ENCODE measurements around the gene GYS1. TPM values are rescaled to one million over a fixed set of nuclear protein-coding genes. Genes with fewer than 3 reads are reported as not detected.
A peak's percentile ranks its signal among the peaks of the same experiment; 100 is the strongest.
"Not testable (repeated sequence)": the region's sequence is repeated elsewhere in the genome, so short reads cannot be mapped to it uniquely, and the experiment has no call there.

The GYS1 gene
- polyA plus RNA-seq, 4 donors = 35.9 to 53.8 (median 48.2) TPM

DNA sequence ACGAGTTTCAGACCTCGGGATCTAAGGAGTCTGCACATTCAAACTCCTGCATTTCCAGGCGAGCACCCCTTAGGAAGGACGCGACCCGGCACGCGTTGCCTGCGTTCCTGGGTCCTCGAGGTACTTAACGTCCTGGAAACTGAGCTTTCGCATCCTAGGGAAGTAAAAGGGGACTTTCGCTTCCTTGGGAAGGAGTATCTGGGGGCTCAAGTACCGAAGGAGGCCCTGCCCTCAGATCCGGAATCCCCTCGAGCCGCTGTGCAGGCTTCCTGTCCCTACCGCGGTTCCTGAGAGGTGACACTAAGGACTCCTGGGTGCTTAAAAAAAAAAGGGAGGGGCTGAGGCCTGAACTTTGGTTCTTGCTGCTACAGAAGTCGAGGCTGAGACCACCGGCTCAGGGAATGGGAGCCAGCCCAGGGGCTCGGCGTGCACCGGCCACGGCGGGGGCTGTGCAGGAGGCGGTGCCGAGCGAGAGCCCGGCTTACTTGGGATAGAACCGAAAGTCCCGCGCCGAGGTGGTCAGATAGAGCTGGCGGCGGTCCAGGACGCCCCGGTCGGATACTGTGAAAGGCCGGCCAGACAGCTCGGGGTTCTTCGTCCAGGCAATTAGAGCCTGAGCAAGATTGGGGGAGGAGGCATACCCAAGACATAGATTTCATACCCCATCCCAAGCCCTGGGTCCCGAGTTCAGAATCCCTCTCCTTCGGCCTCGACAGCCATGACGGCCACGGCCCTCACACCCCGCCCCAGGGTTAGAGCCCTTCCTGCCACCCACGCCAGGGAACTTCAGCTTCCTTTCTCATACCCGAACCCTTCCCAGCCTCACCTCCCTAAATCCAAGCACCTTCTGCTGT lies 25.5 kb upstream of the GYS1 start:
- not testable (repeated sequence) for DNase-seq (ENCODE audit: low read depth in 4 of 4, low spot score in 2 of 4)

DNA sequence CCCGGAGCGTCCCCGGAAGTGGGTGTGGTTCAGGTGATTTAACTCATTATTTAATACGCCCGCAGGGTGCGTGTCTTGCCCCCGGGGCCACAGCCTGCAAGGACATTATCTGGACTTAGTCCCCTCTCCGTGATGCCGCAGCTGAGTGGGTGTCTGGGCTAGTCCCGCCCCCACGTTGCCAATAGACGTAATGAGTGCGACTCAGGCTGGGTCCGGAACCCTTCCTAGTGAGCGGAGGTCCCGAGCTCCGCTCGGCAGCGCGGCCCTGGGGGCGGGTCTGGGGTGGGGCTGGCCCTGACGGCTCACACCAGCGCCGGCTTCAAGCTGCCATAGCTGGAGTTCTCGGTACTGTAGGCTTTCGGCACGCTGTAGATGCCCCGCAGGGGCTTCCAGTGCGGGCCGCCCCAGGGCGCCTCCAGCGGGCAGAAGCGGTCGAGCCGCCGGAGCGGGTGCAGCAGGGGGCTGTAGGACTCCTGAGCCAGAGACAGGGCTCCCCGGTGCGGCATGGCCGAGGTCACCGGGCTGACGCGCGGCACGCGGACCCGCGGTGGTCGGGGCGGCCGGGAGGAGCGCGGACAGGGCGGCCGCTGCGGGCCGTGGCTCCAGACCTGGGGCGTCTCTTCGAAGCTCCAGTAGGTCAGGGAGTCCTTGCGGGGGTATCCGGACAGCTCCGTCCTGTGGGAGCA lies 24.7 kb upstream of the GYS1 start:
- no peak for DNase-seq (ENCODE audit: low read depth in 4 of 4, low spot score in 2 of 4)

DNA sequence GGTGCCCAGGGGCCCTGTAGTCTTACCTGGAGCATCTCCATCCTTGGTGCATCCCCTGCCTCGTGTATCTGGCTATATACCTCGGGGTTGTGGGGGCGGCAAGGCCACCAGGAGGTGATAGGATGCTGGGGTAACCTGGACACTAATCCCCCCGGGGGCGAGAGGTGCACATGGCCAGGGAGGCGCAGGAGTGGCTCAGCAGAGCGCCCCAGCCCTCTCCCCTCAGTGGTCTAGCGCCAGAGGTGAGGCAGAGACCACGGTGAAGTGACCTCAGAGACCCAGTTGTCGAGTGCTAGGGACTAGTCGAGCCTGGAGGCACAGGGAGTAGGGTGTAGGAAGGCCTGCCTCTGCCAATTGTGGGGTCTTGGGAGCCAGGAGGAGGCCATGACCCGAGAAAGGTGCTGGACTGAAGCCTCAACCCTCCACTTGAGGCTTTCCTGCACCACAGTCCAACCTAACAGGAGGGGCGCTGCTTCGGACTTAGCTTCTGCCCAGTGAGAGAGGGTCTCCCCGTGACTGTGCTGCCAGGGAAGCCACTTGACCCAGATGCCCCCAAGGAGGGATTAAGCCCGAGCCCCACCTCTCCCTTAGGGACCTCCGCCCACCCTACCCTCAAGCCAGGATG lies 24.0 kb upstream of the GYS1 start, which contains the start of gene LHB:
Gene LHB, minus strand, starts transcription at position 51 of the 625 bp plus-strand sequence. Its CDS starts 10 bp downstream, at position 41.
- no peak for DNase-seq (ENCODE audit: low read depth in 4 of 4, low spot score in 2 of 4)

DNA sequence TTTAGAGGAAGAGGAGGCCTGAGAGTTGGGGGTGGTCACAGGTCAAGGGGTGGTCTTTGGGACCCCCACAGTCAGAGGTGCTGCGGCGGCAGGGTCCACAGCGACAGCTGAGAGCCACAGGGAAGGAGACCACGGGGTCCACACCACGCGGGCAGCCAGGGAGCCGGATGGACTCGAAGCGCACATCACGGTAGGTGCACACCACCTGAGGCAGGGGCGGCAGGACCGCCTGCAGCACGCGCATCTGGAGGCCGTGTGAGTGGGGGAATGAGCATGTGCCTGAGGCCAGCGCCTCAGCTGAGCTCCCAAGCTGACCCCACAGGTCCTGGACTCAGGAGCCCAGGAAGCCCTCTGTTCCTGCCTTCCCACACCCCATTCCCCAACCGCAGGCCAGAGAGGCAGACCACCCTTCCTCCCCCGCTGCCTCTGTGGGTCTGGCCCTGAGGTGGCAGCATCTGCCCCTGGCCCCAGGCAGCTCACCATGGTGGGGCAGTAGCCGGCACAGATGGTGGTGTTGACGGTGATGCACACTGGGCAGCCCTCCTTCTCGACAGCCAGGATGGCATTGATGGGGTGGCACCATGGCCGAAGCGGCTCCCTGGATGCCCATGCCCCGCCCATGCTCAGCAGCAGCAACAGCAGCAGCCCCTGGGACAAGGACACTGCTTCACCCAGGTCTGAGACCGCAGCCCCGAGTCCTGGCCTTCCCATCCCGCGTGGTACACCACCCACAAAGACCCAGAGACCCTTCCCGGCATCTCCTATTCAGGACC lies 23.1 kb upstream of the GYS1 start:
- no peak for DNase-seq (ENCODE audit: low read depth in 4 of 4, low spot score in 2 of 4)

DNA sequence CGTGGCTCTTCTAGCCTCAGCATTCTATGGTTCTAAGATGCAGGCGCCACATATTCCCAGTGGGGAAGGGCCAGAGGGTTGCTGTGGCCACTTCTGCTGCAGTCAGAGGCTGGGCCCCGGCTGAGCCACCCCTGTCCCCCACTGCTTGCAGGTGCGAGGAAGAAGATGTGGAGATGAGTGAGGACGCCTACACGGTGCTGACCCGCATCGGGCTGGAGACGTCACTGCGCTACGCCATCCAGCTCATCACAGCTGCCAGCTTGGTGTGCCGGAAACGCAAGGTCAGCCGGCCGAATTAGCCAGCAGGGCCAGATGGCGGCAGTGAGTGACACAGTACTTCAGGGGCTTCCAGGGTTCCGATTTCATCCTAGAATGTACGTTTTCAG lies 21.8 kb upstream of the GYS1 start:
- no peak for DNase-seq (ENCODE audit: low read depth in 4 of 4, low spot score in 2 of 4)

DNA sequence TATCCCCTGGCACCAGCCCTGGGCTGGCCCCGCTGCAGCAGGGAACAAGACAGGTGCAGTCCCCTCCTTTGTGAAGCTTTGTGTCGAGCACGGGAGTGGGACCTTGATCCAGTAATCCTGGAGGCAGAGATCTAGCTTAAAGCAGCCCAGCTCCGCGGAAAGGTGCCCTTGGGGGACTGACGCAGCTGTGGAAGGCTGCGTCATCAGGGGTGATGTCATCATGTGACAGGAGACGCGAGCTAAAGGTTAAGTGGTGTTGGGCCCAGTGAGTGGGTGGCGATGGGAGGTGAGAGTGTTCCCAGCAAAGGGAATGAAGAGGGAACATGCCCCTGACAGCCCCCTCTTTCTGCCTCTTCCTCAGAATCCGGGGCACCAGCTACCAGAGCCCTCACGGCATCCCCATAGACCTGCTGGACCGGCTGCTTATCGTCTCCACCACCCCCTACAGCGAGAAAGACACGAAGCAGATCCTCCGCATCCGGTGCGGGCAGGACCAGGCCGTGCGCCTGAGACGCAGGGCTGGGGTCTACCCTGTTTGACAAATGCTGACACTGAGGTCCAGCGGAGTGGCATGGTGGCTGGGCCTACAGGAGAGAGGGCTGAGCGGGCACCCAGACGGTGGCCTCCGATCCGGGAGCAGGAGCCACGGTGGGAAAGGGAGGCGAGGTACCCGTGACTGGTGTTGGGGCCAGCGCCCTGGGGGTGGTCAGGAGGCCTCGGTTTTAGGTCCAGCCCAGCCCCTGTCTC lies 21.2 kb upstream of the GYS1 start:
- no peak for DNase-seq (ENCODE audit: low read depth in 4 of 4, low spot score in 2 of 4)

DNA sequence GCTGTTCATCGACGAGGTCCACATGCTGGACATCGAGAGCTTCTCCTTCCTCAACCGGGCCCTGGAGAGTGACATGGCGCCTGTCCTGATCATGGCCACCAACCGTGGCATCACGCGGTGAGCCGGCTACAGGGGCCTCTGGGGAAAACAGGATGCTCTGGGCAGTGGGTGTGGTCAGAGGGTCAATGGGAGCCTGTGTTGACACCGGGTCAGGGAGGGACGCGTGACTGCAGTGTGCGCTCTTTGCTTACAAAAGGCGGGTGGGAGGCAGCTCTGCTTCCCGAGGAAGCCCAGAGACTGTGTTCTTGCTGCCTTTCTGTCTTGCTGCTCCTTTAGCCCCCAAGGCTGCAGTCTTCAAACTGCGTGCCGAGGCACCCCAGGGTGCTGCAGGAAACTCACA lies 18.1 kb upstream of the GYS1 start:
- no peak for DNase-seq (ENCODE audit: low read depth in 4 of 4, low spot score in 2 of 4)

DNA sequence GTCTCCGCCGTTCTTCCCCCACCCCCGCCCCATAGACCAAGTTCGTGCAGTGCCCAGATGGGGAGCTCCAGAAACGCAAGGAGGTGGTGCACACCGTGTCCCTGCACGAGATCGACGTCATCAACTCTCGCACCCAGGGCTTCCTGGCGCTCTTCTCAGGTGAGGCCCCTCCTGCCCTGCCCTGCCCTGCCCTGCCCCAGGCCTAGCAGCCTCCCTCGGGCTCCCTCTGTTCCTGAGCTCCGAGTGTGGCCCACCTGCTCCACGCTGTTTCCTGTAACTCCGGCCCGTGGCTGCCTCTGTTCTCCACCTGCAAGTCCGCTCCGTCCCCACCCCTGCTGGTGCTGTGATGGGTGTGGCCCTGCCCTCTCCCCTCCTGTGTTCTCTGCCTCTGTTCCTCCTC lies 17.3 kb upstream of the GYS1 start:
- no peak for DNase-seq (ENCODE audit: low read depth in 4 of 4, low spot score in 2 of 4)

DNA sequence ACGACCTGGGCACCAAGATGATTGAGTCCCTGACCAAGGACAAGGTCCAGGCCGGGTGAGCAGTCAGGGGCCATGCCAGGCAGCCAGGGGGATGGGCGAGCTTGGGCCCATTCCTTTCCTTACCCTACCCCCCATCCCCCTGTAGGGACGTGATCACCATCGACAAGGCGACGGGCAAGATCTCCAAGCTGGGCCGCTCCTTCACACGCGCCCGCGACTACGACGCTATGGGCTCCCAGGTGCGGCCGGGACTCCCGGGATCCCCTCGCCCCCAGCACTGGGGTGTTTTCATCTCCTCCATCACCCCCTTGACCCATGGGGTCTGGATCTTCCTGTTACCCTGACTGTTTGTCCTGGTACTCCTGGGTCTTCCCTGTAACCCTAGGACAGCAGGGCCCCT lies 16.7 kb upstream of the GYS1 start:
- DNase-seq (ENCODE audit: low read depth in 4 of 4, low spot score in 2 of 4) = no peak

DNA sequence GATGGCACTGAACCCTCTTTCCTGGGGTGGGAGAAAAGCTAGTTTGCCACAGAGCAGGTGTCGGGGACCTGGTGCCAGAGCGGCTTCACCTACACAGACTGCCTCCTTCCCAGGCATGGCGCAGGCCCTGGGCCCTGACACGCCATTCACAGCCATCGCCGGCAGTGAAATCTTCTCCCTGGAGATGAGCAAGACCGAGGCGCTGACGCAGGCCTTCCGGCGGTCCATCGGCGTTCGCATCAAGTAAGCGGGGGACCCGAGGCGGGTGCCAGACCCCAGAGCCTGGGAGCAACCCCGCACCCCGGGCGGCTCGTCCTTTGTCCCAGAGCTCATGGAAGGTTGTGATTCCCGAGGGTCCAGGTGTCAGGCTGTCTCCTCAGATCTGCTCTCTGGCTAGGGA lies 13.8 kb upstream of the GYS1 start:
- DNase-seq (ENCODE audit: low read depth in 4 of 4, low spot score in 2 of 4) = no peak

DNA sequence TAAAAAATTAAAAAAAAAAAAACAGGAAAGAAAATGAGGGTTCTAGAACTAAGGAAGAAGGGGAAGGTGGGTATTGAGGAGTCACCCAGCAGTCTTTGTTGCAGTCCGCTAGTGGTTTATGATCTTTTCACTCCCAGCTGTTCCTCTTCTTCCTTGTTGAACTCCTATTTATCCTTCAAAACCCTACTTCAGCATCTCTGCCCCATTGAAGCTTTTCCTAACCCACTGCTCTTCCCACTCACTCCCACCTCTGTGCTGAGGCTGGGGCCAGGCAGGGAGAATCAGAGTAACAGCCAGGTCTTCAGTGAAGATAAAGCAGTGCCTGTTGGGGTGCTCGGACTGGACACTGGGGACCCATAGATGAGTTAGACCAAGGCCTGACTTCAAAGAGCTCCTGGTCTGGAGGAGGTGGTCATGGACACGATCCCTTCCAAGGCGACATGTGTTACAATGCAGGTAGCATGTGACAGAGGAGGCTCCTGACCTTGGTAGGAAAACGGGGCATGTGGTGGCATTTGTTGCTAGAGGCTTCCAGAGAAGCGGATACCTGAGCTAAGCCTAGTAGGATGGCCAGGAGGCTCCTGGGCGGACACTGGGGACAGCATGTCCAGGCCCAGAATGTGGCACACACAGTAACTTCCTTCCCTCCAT lies 12.0 kb upstream of the GYS1 start:
- DNase-seq (ENCODE audit: low read depth in 4 of 4, low spot score in 2 of 4) = no peak

DNA sequence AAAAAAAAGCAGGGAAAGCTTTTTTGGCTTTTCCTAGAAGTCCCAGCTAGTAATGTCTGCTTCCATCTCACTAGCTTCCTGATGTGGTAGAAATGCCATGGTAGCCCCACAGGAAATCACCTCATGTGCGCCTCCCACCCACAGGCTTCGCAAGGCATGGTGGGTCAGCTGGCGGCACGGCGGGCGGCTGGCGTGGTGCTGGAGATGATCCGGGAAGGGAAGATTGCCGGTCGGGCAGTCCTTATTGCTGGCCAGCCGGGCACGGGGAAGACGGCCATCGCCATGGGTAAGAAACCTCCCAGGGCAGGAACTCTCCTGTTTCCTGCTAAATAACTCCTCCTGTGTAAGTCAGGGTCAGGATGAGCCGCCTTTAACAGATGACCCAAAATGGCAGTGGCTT lies 11.0 kb upstream of the GYS1 start:
- no peak for DNase-seq (ENCODE audit: low read depth in 4 of 4, low spot score in 2 of 4)

DNA sequence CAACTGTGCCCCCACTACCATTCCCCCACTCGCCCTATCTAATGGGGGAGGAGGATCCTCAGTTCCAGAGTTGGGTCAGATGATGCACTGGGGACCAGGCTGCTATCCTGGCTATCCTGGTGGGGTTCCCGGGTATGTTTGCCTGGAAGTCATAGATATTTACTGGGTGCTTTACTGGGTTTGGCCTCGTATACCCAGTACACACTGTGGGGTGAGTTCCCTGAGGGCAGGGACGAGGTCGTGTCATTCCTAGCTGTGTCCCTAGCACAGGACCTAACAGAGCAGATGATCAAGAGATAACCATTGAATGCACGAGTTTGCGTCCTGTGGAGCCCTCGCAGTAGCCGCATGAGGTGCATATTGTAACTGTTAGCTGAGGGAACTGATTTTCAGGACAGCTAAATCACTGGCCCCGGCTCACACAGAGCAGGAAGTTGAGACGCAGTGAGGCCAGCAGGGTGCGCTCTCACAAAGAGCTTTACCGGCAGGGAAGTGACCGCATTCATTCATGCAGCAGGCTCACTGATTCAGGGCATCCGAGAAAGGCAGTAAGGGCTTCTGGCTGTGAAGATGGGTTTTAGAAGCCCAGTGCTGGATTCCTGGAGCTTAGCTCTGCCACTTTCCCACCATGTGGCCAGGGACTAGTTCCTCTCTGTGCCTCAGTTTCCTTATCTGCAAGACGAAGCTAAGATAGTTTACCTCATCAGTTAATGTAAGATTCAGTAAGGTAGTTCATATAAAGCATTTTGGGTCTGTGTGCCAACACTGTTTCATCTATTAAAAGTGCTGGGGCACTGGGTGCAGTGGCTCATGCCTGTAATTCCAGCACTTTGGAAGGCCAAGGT lies 6.6 kb upstream of the GYS1 start:
- DNase-seq (ENCODE audit: low read depth in 4 of 4, low spot score in 2 of 4) = no peak

DNA sequence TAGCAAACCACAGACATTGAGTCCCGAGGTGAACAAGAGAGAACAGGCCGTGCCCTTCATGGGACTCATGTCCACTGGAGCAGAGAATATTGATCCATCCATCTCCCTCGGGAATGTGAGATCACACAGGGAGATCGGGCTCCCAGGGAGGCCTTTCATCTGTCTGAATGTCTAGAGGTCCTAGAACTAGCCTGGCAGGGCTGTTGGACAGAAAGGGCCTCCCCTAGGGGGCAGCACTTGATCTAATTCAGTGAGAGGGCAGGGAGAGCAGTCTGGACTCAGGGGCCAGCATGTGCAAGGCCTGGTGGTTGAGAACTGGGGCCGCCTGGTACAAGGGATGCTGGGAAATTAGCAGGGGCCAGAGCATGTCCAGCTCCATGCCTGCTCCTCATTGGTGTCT lies 4.9 kb upstream of the GYS1 start:
- no peak for DNase-seq (ENCODE audit: low read depth in 4 of 4, low spot score in 2 of 4)

DNA sequence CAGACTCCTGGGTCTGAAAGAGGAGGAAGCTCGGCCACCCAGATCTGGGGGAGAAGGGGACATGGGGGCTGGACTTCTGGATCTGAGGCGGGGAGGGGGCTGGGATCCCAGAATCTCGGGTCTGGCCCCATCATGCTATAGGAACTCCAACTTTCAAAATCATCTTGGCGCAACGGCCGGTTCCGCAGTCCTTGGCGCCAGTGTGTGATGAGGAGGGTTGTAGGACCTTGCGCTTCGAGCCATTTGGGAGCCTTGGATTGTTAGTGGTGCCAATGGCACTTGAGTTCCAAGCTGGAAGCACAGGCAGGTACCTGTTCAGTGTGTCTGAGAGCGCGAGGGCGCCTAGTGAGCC lies 902 bp upstream of the GYS1 start:
- no peak for DNase-seq (ENCODE audit: low read depth in 4 of 4, low spot score in 2 of 4)

DNA sequence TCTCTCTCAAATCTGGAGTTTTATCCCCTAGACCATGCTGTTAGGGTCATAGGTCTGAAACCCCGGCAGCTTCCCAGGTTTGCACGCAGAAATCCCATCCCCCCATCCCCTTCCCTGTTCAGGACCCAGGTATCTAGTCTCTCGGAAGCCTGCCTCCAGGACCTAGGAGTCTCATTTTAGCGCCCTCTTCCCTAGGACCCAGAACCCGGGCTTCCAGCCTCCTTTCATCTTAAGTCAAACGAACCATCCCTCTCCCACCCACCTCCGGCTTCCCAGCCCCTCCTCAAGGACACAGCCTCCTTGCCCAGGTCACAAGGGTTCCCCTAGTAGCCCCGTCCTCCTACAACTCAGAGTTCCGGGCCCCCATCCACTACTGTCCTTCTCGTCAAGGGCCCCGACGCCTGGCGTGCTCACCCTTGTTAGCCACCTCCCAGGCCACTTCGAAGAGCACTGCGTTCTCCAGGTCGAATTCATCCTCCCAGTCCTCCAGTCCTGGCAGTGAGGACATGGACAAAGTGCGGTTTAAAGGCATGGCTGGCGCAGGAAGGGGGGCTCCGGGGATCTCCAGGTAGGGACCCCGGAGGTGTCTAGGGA lies 431 bp downstream of the GYS1 start:
- DNase-seq (ENCODE audit: low read depth in 4 of 4, low spot score in 2 of 4) = peak in 1 of 4 donors; percentile 25

DNA sequence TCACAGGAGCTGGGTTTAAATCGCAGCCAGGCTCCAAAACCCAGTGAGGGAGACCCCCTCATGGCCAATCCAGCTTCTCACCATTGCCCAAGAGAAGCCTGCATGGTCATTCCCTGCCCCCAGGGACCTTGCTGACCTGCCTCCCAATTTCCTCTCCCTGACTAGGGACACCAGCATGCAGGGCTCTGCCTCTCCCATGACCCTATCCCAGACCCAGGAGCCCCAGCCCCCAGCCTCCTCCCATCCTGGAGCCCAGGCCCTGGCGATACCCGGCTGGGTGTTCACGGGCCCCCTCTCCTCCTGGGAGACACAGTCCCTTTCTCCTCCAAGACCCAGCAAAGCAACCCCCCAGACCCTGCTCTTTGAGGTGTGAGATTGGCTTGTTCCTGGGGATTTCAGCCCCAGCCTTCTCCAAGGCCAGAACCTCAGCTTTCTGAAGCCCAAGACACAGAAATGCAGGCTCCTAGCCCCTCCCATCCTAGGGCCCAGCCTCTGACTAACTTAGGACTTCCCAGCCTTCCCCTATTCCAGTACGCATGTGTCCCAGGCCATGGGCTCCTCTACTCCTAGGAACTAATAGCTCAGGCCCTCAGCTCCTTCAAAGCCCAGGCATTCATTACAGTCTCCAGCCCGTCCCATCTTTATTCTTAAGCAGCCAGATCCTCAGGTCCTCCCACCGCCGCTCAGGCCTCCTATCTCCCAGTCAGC lies 1.1 kb downstream of the GYS1 start:
- peak in 1 of 4 donors; percentile 57 for DNase-seq (ENCODE audit: low read depth in 4 of 4, low spot score in 2 of 4)

Measured in left renal cortex interstitium (tissue), 4 donors.